NCI-H1105 (cell line): Measurements from ENCODE around the gene MCF2L.

Experiments used
- DNase-seq: peaks from one replicate; lab custom pipeline; 2025; lab: John Stamatoyannopoulos, UW

The MCF2L gene

GRCh38 chr13:112979406-112979902 lies 10.4 kb downstream of the MCF2L start:
- no peak for DNase-seq

- DNase-seq, result no peak
Measured at GRCh38 chr13:112980434-112980833, 11.4 kb downstream of the MCF2L start.

- DNase-seq, result no peak
Measured at GRCh38 chr13:112981451-112981850, 12.4 kb downstream of the MCF2L start.

GRCh38 chr13:112982281-112983041 lies 13.4 kb downstream of the MCF2L start:
- no peak for DNase-seq

GRCh38 chr13:112983042-112983305 lies 14.0 kb downstream of the MCF2L start:
- DNase-seq, result no peak

GRCh38 chr13:112983428-112984196 lies 14.6 kb downstream of the MCF2L start:
- DNase-seq, result no peak

- no peak for DNase-seq
Measured at GRCh38 chr13:112984501-112984900, 15.5 kb downstream of the MCF2L start.

GRCh38 chr13:112984954-112985802 lies 16.2 kb downstream of the MCF2L start:
- no peak for DNase-seq

GRCh38 chr13:112985803-112986408 lies 16.9 kb downstream of the MCF2L start:
- DNase-seq, result no peak

- DNase-seq, result no peak
Measured at GRCh38 chr13:112986470-112986869, 17.5 kb downstream of the MCF2L start.

- DNase-seq, result no peak
Measured at GRCh38 chr13:112986946-112987681, 18.1 kb downstream of the MCF2L start.

- no peak for DNase-seq
Measured at GRCh38 chr13:112987682-112988024, 18.6 kb downstream of the MCF2L start.

- DNase-seq, result peak; percentile 97
Measured at GRCh38 chr13:112990783-112991182, 21.8 kb downstream of the MCF2L start.

- no peak for DNase-seq
Measured at GRCh38 chr13:112991609-112992008, 22.6 kb downstream of the MCF2L start.

- no peak for DNase-seq
Measured at GRCh38 chr13:112992931-112993680, 24.1 kb downstream of the MCF2L start.

GRCh38 chr13:112994084-112994780 lies 25.2 kb downstream of the MCF2L start:
- DNase-seq, result no peak

- DNase-seq, result no peak
Measured at GRCh38 chr13:112994781-112995355, 25.9 kb downstream of the MCF2L start.

- no peak for DNase-seq
Measured at GRCh38 chr13:112995395-112996191, 26.6 kb downstream of the MCF2L start.

- DNase-seq, result no peak
Measured at GRCh38 chr13:112996671-112997091, 27.7 kb downstream of the MCF2L start.
